Calu3 (cell line): Measurements from ENCODE around the gene LRRIQ3. TPM values are rescaled to one million over a fixed set of nuclear protein-coding genes. Genes with fewer than 3 reads are reported as not detected.

ENCODE experiments used
- BruUV-seq: library from RNA; stranded (reverse); fragments of 400-500 nt; replicated peaks from 2 replicates; lab custom pipeline; 2021; lab: Mats Ljungman, UMichigan
- CTCF ChIA-PET: fragments of 300-600 bp; sonication (Branson Sonifier 250); formaldehyde crosslinking; loops from one replicate; lab custom pipeline; 2022; ENCODE audit warnings: antibody characterized with exemption; lab: Charles Lee
- DNase-seq: peaks from one replicate; pipeline ENCODE4 v3.0.0; 2022
- H3K27ac Mint-ChIP-seq: one replicate; pipeline ENCODE4 v1.8.0; 2022; ENCODE audit warnings: mixed read lengths; ENCODE audit not compliant: unreplicated experiment
- H3K27me3 Mint-ChIP-seq: one replicate; pipeline ENCODE4 v1.8.0; 2022; ENCODE audit warnings: mixed read lengths; ENCODE audit not compliant: unreplicated experiment
- H3K36me3 Mint-ChIP-seq: one replicate; pipeline ENCODE4 v1.8.0; 2022; ENCODE audit warnings: mild to moderate bottlenecking, moderate library complexity, mixed read lengths; ENCODE audit not compliant: insufficient read depth, unreplicated experiment
- H3K4me1 Mint-ChIP-seq: one replicate; pipeline ENCODE4 v1.8.0; 2022; ENCODE audit warnings: mild to moderate bottlenecking, low read depth, mixed read lengths; ENCODE audit not compliant: unreplicated experiment
- H3K4me3 Mint-ChIP-seq: one replicate; pipeline ENCODE4 v1.8.0; 2022; ENCODE audit warnings: mild to moderate bottlenecking, low read depth, moderate library complexity, mixed read lengths; ENCODE audit not compliant: unreplicated experiment
- H3K9me3 Mint-ChIP-seq: one replicate; pipeline ENCODE4 v1.8.0; 2022; ENCODE audit warnings: low read depth, mixed read lengths; ENCODE audit not compliant: unreplicated experiment
- CTCF ChIP-seq: fragments of 200-600 bp; IDR thresholded peaks from one replicate; pipeline ENCODE4 v1.8.0; 2022; ENCODE audit warnings: antibody characterized with exemption; ENCODE audit not compliant: unreplicated experiment
- intact Hi-C: fragments of 100-400 bp; cut with micrococcal nuclease; formaldehyde crosslinking; loops from one replicate; pipeline ENCODE4 v1.10.0; 2022; ENCODE audit not compliant: unreplicated experiment
- total RNA-seq: library from RNA; stranded (reverse); gene quantifications from 2 replicates; pipeline ENCODE4 v1.2.3, GENCODE V29; 2022

LRRIQ3 gene
- total RNA-seq, 1 experiment from 2014 or later: 0.52 TPM

DNA sequence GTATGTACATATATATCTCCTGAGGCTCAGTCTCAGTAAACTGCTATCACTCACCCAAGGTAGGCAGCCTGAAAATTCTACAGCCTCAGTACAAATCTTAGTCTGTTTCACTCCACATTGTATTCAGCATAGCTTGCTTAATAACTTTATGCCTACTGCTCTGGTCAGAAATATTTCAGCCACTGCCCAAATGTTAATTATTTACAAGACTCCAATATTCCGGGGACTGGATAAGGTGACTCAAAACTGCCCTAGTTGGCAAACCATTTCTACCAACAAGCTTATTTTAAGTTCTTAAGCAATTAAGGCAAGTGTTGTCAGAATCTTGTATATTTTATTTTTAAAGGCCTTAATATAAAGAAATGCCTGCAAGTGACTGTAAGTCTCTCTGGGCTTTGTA, 114.8 kb downstream of the LRRIQ3 start:
- H3K9me3 Mint-ChIP-seq: peaks cover 6% of the 10 kb centered on the region
- CTCF ChIA-PET: no interaction called here
- H3K27ac Mint-ChIP-seq: no peak overlapping the region
- no peak for DNase-seq
- TF ChIP-seq CTCF: no peak
- H3K36me3 Mint-ChIP-seq: no peaks in the 10 kb centered on the region
- H3K27me3 Mint-ChIP-seq: no peaks in the 10 kb centered on the region
- intact Hi-C loops: no loop called here
- H3K4me1 Mint-ChIP-seq: no peaks in the 10 kb centered on the region
- BruUV-seq: no TSS peak
- no peak overlapping the region for H3K4me3 Mint-ChIP-seq

- Mint-ChIP-seq H3K4me3 (no peak overlapping the region), H3K9me3 (peaks cover 5% of the 10 kb centered on the region), H3K27ac (no peak overlapping the region), H3K36me3 (no peaks in the 10 kb centered on the region), H3K27me3 (no peaks in the 10 kb centered on the region), H3K4me1 (no peaks in the 10 kb centered on the region)
- no peak for TF ChIP-seq CTCF
- CTCF ChIA-PET: no interaction called here
- DNase-seq: no peak
- BruUV-seq: no TSS peak
- intact Hi-C loops: no loop called here
Measured at GRCh38 chr1:74065081-74065480, 132.9 kb downstream of the LRRIQ3 start.

DNA sequence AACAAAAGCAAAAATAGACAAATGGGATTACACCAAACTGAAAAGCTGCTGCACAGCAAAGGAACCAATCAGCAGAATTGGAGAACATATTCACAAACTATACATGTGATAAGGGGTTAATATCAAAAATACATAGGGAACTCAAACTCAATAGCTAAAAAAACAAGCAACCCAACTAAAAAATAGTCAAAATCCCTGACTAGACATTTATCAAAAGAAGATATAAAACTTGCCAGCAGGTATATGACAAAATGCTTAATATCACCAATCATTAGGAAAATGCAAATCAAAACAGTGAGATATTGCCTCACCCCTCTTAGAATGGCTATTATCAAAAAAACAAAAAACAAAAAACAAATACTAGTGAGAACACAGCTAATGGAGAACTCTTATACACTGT, 140.3 kb downstream of the LRRIQ3 start:
- Mint-ChIP-seq H3K36me3 (no peaks in the 10 kb centered on the region), H3K4me1 (no peaks in the 10 kb centered on the region), H3K9me3 (peaks cover 19% of the 10 kb centered on the region), H3K27me3 (no peaks in the 10 kb centered on the region), H3K4me3 (no peak overlapping the region), H3K27ac (no peak overlapping the region)
- BruUV-seq: no TSS peak
- DNase-seq: no peak
- no peak for TF ChIP-seq CTCF
- CTCF ChIA-PET: no interaction called here
- intact Hi-C loops: no loop called here

GRCh38 chr1:74053407-74053806, 144.6 kb downstream of the LRRIQ3 start:
- Mint-ChIP-seq H3K27ac (no peak overlapping the region), H3K4me1 (no peaks in the 10 kb centered on the region), H3K4me3 (no peak overlapping the region), H3K36me3 (no peaks in the 10 kb centered on the region), H3K27me3 (no peaks in the 10 kb centered on the region), H3K9me3 (peaks cover 12% of the 10 kb centered on the region)
- TF ChIP-seq CTCF: no peak
- DNase-seq: no peak
- intact Hi-C loops: no loop called here
- BruUV-seq: no TSS peak
- CTCF ChIA-PET: no interaction called here
